NCI-H69 (cell line): ENCODE measurements around the gene DDX24.
A peak's percentile ranks its signal among the peaks of the same experiment; 100 is the strongest.

Experiments
- DNase-seq: peaks from one replicate; lab custom pipeline; 2025; lab: John Stamatoyannopoulos, UW

Gene DDX24

GRCh38 chr14:94113908-94114588 lies 33.0 kb upstream of the DDX24 start:
- no peak for DNase-seq

GRCh38 chr14:94113490-94113889 lies 32.5 kb upstream of the DDX24 start:
- peak; percentile 58 for DNase-seq

- no peak for DNase-seq
Measured at GRCh38 chr14:94113073-94113472, 32.1 kb upstream of the DDX24 start.

- DNase-seq: no peak
Measured at GRCh38 chr14:94112513-94113063, 31.6 kb upstream of the DDX24 start.

- DNase-seq: no peak
Measured at GRCh38 chr14:94111276-94112095, 30.5 kb upstream of the DDX24 start.

GRCh38 chr14:94110552-94111181 lies 29.7 kb upstream of the DDX24 start, which contains the start of gene IFI27:
Gene IFI27, plus strand, starts transcription at chr14:94110736.
- DNase-seq: no peak

- DNase-seq: no peak
Measured at GRCh38 chr14:94109915-94110250, 28.9 kb upstream of the DDX24 start.

GRCh38 chr14:94104731-94105130 lies 23.7 kb upstream of the DDX24 start:
- DNase-seq: no peak

GRCh38 chr14:94103554-94104150 lies 22.6 kb upstream of the DDX24 start:
- DNase-seq: no peak

- no peak for DNase-seq
Measured at GRCh38 chr14:94102768-94103482, 21.9 kb upstream of the DDX24 start.

GRCh38 chr14:94101748-94102147 lies 20.7 kb upstream of the DDX24 start:
- DNase-seq: no peak

- DNase-seq: no peak
Measured at GRCh38 chr14:94100847-94101246, 19.8 kb upstream of the DDX24 start.

- no peak for DNase-seq
Measured at GRCh38 chr14:94099006-94099405, 18.0 kb upstream of the DDX24 start.

GRCh38 chr14:94098326-94098992 lies 17.5 kb upstream of the DDX24 start:
- no peak for DNase-seq

- DNase-seq: no peak
Measured at GRCh38 chr14:94097091-94097490, 16.1 kb upstream of the DDX24 start.

- DNase-seq: no peak
Measured at GRCh38 chr14:94093418-94093817, 12.4 kb upstream of the DDX24 start.

- DNase-seq: no peak
Measured at GRCh38 chr14:94089479-94089878, 8.5 kb upstream of the DDX24 start.

- no peak for DNase-seq
Measured at GRCh38 chr14:94088516-94088915, 7.5 kb upstream of the DDX24 start.

- DNase-seq: no peak
Measured at GRCh38 chr14:94087891-94088290, 6.9 kb upstream of the DDX24 start.

- DNase-seq: peak; percentile 72
Measured at GRCh38 chr14:94081386-94081820, 401 bp upstream of the DDX24 start.
